Activated CD4-positive, alpha-beta memory T cell treated with anti-CD3 and anti-CD28 coated beads for 36 hours (primary cell): Measurements from ENCODE around the gene ANKRD29. TPM values are rescaled to one million over a fixed set of nuclear protein-coding genes. Genes with fewer than 3 reads are reported as not detected.

Experiments
- CTCF ChIA-PET: fragments of 350-600 bp; sonication (Branson Sonifier 250); formaldehyde crosslinking; loops from one replicate; lab custom pipeline; 2021; ENCODE audit warnings: antibody characterized with exemption, inconsistent platforms; lab: Charles Lee
- POLR2A ChIA-PET: fragments of 350-600 bp; sonication (Branson Sonifier 250); formaldehyde crosslinking; loops from one replicate; lab custom pipeline; 2021; ENCODE audit warnings: antibody characterized with exemption; lab: Charles Lee
- DNase-seq: peaks from one replicate; pipeline ENCODE4 v3.0.0-alpha.2; 2020
- H3K27ac Mint-ChIP-seq: one replicate; pipeline ENCODE4 v1.8.0; 2021; ENCODE audit warnings: mixed read lengths
- H3K27me3 Mint-ChIP-seq: one replicate; pipeline ENCODE4 v1.8.0; 2021; ENCODE audit warnings: mixed read lengths
- H3K36me3 Mint-ChIP-seq: one replicate; pipeline ENCODE4 v1.8.0; 2021; ENCODE audit warnings: mixed read lengths
- H3K4me1 Mint-ChIP-seq: one replicate; pipeline ENCODE4 v1.8.0; 2021; ENCODE audit warnings: low read depth, mixed read lengths
- H3K4me3 Mint-ChIP-seq: one replicate; pipeline ENCODE4 v1.8.0; 2021; ENCODE audit warnings: mild to moderate bottlenecking, mixed read lengths
- H3K9me3 Mint-ChIP-seq: one replicate; pipeline ENCODE4 v1.8.0; 2021; ENCODE audit warnings: mixed read lengths
- intact Hi-C: fragments of 100-400 bp; cut with micrococcal nuclease; formaldehyde crosslinking; loops from one replicate; pipeline ENCODE4 v1.15.1; 2023
- total RNA-seq, 2 experiments: library from RNA; stranded (reverse); gene quantifications; one replicate each; pipeline ENCODE4 v1.2.3, GENCODE V29; 2021

Gene ANKRD29
- total RNA-seq, 2 experiments from 2014 or later = not detected

DNA sequence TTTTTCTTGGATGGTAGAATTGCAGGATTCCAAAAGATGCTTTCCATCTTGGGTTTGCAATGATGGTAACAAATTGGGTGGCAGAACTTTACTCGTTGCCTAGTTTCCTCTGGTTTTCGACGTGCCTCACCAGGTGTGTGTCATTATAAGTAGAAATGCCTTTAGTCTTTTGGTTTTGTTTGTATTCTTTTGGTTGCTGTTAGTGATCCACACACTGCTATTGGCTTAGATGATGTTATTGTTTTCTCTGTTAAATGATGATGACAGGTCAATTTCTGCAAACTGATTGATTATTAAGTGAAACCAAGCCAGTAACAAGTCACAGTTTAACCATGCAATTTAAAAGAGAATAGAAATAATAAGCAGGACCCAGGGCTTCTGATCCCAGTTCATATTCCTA, 20.4 kb upstream of the ANKRD29 start:
- Mint-ChIP-seq H3K9me3 (no peaks in the 10 kb centered on the region), H3K27me3 (peaks cover 40% of the 10 kb centered on the region), H3K4me3 (no peak overlapping the region), H3K36me3 (no peaks in the 10 kb centered on the region), H3K4me1 (no peaks in the 10 kb centered on the region), H3K27ac (no peak overlapping the region)
- CTCF ChIA-PET = no interaction called here
- no peak for DNase-seq
- POLR2A ChIA-PET = no interaction called here
- intact Hi-C loops = no loop called here

DNA sequence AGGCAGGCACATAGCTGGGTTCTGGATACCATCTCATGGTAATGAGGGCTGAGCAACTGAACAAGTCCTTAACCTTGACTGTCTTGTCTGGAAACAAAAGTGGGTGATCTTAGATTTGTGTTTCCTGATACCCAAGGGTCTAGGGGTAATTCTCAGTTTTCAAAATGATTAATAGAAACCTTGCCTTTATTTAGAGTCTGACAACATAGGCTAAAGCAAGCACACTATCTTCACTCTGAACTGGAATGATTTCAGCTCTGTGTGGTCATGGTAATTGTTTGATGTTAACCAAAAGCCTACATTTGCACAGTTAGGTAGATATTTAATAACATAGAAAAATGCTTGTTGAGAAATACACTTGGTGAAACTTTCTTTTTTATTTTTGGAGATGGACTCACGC, 19.8 kb upstream of the ANKRD29 start:
- H3K27me3 Mint-ChIP-seq = peaks cover 33% of the 10 kb centered on the region
- POLR2A ChIA-PET = no interaction called here

GRCh38 chr18:23682045-23682444, 19.3 kb upstream of the ANKRD29 start:
- Mint-ChIP-seq H3K27ac (no peak overlapping the region), H3K27me3 (peaks cover 31% of the 10 kb centered on the region)

More for the DNA sequence above, 19.8 kb upstream of the ANKRD29 start:
- no peak for DNase-seq
- H3K36me3 Mint-ChIP-seq = no peaks in the 10 kb centered on the region
- no peaks in the 10 kb centered on the region for H3K9me3 Mint-ChIP-seq
- CTCF ChIA-PET = interaction anchor here (1.0 kb wide), 1 partner anchor 21 kb away, joined by 4 read pairs; no protein-coding TSS in a partner anchor
- H3K27ac Mint-ChIP-seq = no peak overlapping the region
- H3K4me1 Mint-ChIP-seq = no peaks in the 10 kb centered on the region
- intact Hi-C loops = no loop called here
- no peak overlapping the region for H3K4me3 Mint-ChIP-seq

DNA sequence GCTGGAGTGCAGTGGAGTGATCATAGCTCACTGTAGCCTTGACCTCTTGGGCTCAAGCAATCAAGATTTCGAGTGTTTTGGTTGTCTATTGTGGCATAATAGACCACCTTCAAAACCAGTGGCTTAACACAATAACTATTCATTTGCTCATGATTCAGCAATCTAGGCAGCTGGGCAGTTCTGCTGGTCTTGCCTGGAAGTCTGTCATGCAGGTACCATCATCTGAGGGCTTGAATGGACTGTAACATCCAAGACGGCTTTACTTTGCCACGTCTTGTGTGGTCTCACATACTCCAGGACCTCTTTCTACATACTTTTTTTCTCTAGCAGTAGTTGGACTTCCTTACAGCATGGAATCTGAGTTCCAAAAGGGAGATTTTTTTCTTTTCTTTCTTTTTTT, 13.2 kb upstream of the ANKRD29 start:
- Mint-ChIP-seq H3K4me3 (no peak overlapping the region), H3K4me1 (peaks cover 9% of the 10 kb centered on the region), H3K36me3 (no peaks in the 10 kb centered on the region), H3K27me3 (peaks cover 8% of the 10 kb centered on the region), H3K27ac (no peak overlapping the region), H3K9me3 (no peaks in the 10 kb centered on the region)
- POLR2A ChIA-PET = no interaction called here
- CTCF ChIA-PET = no interaction called here
- DNase-seq = no peak
- intact Hi-C loops = no loop called here

More at GRCh38 chr18:23682045-23682444, 19.3 kb upstream of the ANKRD29 start:
- ChIA-PET POLR2A (no interaction called here), CTCF (interaction anchor here (1.0 kb wide), 1 partner anchor 21 kb away, joined by 4 read pairs; no protein-coding TSS in a partner anchor)
- intact Hi-C loops = no loop called here
- DNase-seq = no peak
- Mint-ChIP-seq H3K4me3 (no peak overlapping the region), H3K4me1 (no peaks in the 10 kb centered on the region), H3K36me3 (no peaks in the 10 kb centered on the region), H3K9me3 (no peaks in the 10 kb centered on the region)

DNA sequence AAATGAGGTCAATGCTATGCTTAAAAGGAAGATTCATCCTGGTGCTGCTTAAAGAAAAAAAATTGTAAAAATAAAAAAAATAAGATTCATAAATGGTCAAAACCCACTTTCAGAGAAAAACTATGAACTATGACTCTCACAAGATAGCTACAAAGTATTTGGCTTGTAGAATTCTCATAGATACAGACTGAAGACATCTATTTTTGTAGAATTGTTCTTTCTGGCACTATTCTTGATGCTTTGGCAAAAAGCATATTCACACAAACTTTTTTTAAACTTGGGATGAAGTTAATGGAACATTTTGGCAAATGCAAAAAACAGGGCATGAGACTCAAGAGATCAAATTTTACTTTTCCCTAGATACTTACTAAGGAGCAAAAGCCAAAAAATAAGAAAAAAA, 12.5 kb upstream of the ANKRD29 start:
- DNase-seq = no peak
- Mint-ChIP-seq H3K4me1 (peaks cover 9% of the 10 kb centered on the region), H3K4me3 (no peak overlapping the region), H3K27ac (no peak overlapping the region), H3K36me3 (no peaks in the 10 kb centered on the region), H3K9me3 (no peaks in the 10 kb centered on the region), H3K27me3 (peaks cover 8% of the 10 kb centered on the region)
- ChIA-PET CTCF (no interaction called here), POLR2A (no interaction called here)
- intact Hi-C loops = no loop called here

DNA sequence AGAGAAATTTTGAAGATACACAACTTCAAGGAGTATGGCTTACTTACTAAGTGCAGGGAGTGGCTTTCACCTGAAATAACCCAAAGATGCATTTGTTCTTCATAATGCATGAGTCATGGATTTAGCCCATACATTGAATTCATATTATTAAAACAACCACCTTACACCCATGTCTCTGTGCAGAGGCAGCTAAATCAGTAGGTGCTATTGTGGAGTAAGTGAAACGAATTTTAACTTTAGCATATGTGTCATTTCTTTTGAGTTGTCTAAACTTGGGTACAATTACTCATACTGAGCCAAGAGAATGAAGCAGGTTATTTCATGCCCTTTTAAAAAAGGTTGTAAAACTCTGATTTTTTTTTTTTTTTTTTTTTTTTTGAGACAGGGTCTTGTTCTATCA, 11.0 kb upstream of the ANKRD29 start:
- ChIA-PET CTCF (interaction anchor here (1.6 kb wide), 1 partner anchor 60 kb away, joined by 3 read pairs; no protein-coding TSS in a partner anchor), POLR2A (no interaction called here)
- DNase-seq = no peak
- H3K4me1 Mint-ChIP-seq = peaks cover 9% of the 10 kb centered on the region
- H3K4me3 Mint-ChIP-seq = no peak overlapping the region
- H3K27ac Mint-ChIP-seq = no peak overlapping the region
- peaks cover 1% of the 10 kb centered on the region for H3K27me3 Mint-ChIP-seq
- intact Hi-C loops = no loop called here
- no peaks in the 10 kb centered on the region for H3K9me3 Mint-ChIP-seq
- H3K36me3 Mint-ChIP-seq = no peaks in the 10 kb centered on the region

DNA sequence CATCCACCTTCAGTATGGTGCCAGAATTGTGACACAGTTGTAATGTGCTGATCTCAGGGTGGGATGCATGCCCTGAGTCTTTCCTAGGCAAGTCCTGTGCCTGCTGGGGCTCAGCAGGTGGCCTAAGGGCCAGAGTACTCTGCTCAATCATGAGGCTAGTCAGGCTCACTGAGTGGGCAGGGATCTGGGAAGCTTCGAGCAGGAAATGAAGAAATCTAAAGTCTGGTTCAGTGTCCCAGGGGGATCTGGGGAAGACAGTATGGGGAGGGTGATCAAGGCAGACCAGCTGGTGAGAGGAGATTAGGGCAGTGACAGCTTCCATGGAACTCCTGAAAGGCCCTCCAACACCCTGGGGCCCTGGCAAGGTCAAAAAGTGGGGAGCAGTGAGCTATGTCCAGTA, 8.9 kb upstream of the ANKRD29 start:
- Mint-ChIP-seq H3K9me3 (no peaks in the 10 kb centered on the region), H3K27me3 (no peaks in the 10 kb centered on the region), H3K27ac (no peak overlapping the region), H3K4me1 (peaks cover 9% of the 10 kb centered on the region), H3K36me3 (no peaks in the 10 kb centered on the region), H3K4me3 (no peak overlapping the region)
- ChIA-PET POLR2A (no interaction called here), CTCF (interaction anchor here (0.6 kb wide), 1 partner anchor 444 kb away, joined by 3 read pairs; no protein-coding TSS in a partner anchor)
- intact Hi-C loops = no loop called here
- DNase-seq = no peak

GRCh38 chr18:23669804-23670405, 7.2 kb upstream of the ANKRD29 start:
- peaks cover 9% of the 10 kb centered on the region for H3K4me1 Mint-ChIP-seq
- POLR2A ChIA-PET = no interaction called here
- no peak overlapping the region for H3K4me3 Mint-ChIP-seq
- H3K9me3 Mint-ChIP-seq = no peaks in the 10 kb centered on the region
- CTCF ChIA-PET = no interaction called here
- no peaks in the 10 kb centered on the region for H3K36me3 Mint-ChIP-seq
- intact Hi-C loops = no loop called here
- H3K27me3 Mint-ChIP-seq = no peaks in the 10 kb centered on the region
- DNase-seq = no peak
- H3K27ac Mint-ChIP-seq = no peak overlapping the region

DNA sequence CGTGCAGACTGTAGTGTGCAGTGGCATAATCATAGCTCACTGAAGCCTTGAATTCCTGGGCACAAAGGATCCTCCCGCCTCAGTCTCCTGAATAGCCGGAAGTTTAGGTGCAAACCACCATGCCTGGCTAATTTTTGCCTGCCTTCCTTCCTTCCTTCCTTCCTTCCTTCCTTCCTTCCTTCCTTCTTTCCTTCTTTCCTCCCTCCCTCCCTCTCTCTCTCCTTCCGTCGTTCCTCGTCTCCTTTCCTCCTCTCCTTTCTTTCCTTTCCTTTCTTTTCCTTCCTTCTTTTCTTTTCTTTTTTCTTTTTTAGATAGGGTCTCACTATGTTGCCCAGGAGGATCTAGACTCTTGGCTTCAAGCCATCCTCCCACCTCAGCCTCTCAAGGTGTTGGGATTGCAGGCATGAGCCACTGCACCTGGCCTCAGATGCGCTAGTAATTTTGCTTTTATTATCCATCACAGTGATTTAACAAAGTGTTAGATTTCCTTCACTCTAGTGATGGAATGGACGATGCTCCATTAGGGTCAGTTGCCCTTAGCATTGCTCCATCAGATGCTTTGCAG, 6.6 kb upstream of the ANKRD29 start:
- no peaks in the 10 kb centered on the region for H3K36me3 Mint-ChIP-seq
- no peak for DNase-seq
- ChIA-PET POLR2A (no interaction called here), CTCF (no interaction called here)
- H3K9me3 Mint-ChIP-seq = no peaks in the 10 kb centered on the region
- no peak overlapping the region for H3K27ac Mint-ChIP-seq
- H3K4me1 Mint-ChIP-seq = peaks cover 9% of the 10 kb centered on the region
- no peak overlapping the region for H3K4me3 Mint-ChIP-seq
- H3K27me3 Mint-ChIP-seq = no peaks in the 10 kb centered on the region
- intact Hi-C loops = no loop called here

GRCh38 chr18:23668731-23669130, 6.0 kb upstream of the ANKRD29 start:
- H3K27ac Mint-ChIP-seq = no peak overlapping the region
- DNase-seq = no peak
- H3K27me3 Mint-ChIP-seq = no peaks in the 10 kb centered on the region
- H3K36me3 Mint-ChIP-seq = no peaks in the 10 kb centered on the region
- H3K4me3 Mint-ChIP-seq = no peak overlapping the region
- POLR2A ChIA-PET = no interaction called here
- CTCF ChIA-PET = no interaction called here
- intact Hi-C loops = no loop called here
- H3K4me1 Mint-ChIP-seq = peaks cover 6% of the 10 kb centered on the region
- no peaks in the 10 kb centered on the region for H3K9me3 Mint-ChIP-seq

GRCh38 chr18:23667114-23667513, 4.4 kb upstream of the ANKRD29 start:
- ChIA-PET CTCF (no interaction called here), POLR2A (no interaction called here)
- Mint-ChIP-seq H3K27me3 (peaks cover 5% of the 10 kb centered on the region), H3K4me1 (peaks cover 10% of the 10 kb centered on the region), H3K36me3 (no peaks in the 10 kb centered on the region), H3K27ac (no peak overlapping the region), H3K4me3 (no peak overlapping the region), H3K9me3 (no peaks in the 10 kb centered on the region)
- intact Hi-C loops = no loop called here
- DNase-seq = no peak

DNA sequence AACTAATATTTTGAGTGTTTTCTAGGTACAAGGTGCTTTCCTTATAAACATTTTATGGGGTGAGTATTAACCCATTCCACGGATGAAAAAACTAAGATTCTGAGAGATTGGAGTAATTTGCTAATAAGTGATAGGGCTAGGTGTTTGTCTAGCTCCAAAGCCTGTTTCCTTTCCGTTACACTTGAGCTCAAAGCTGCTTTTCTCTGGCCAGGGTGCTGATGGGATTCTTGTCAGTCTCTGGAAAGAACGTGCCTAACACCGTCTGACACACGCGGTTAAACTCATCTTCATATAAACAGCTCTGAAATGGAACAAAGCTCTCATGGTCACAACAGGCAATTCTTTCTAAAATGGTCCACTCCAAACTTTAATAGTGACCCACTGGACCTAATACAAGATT, 2.0 kb upstream of the ANKRD29 start:
- H3K4me1 Mint-ChIP-seq = peaks cover 16% of the 10 kb centered on the region
- no peaks in the 10 kb centered on the region for H3K36me3 Mint-ChIP-seq
- POLR2A ChIA-PET = interaction anchor here (0.6 kb wide), 1 partner anchor 31 kb away, joined by 3 read pairs; no protein-coding TSS in a partner anchor
- intact Hi-C loops = loop anchor here (5.0 kb wide), 2 partner anchors 37 to 38 kb away; no protein-coding TSS in a partner anchor
- no peak overlapping the region for H3K27ac Mint-ChIP-seq
- H3K27me3 Mint-ChIP-seq = peaks cover 20% of the 10 kb centered on the region
- H3K9me3 Mint-ChIP-seq = no peaks in the 10 kb centered on the region
- CTCF ChIA-PET = interaction anchor here (1.6 kb wide), 1 partner anchor 38 kb away, joined by 6 read pairs; no protein-coding TSS in a partner anchor
- DNase-seq = no peak
- no peak overlapping the region for H3K4me3 Mint-ChIP-seq
